CD14-positive monocyte (primary cell): ENCODE data around the gene EYS. TPM values are rescaled to one million over a fixed set of nuclear protein-coding genes. Genes with fewer than 3 reads are reported as not detected.

Experiments
- DNase-seq, 3 donors: peaks; one replicate each; pipeline ENCODE4 v3.0.0-alpha.2; 2011 to 2022
- H2AFZ ChIP-seq: 2 replicates; pipeline ENCODE4 v1.6.0; 2012; ENCODE audit warnings: mild to moderate bottlenecking, low read depth, low read length, inconsistent platforms; ENCODE audit not compliant: insufficient read depth, poor library complexity, severe bottlenecking
- H3K27ac ChIP-seq, 2 donors: 1 replicate in 1 of 2; 2 replicates in 1 of 2; pipeline ENCODE4 v1.5.1; 2012 to 2013; ENCODE audit warnings: low read length in 2 of 2, control low read depth in 1 of 2, inconsistent platforms in 1 of 2, low read depth in 1 of 2, mild to moderate bottlenecking in 1 of 2
- H3K27me3 ChIP-seq, 2 donors: one replicate each; pipeline versions ENCODE4 v1.6.0 to v1.6.1; 2011 to 2013; ENCODE audit warnings: low read length in 2 of 2; ENCODE audit not compliant: control insufficient read depth in 2 of 2, insufficient read depth in 2 of 2
- H3K36me3 ChIP-seq, 2 donors: replicated peaks in 1 of 2; 1 replicate in 1 of 2; 2 replicates in 1 of 2; pipeline versions ENCODE4 v1.5.1 to v1.6.1; 2012 to 2013; ENCODE audit warnings: low read length in 2 of 2, control low read depth in 1 of 2, inconsistent platforms in 1 of 2, mild to moderate bottlenecking in 1 of 2; ENCODE audit not compliant: insufficient read depth in 2 of 2, control insufficient read depth in 1 of 2
- H3K4me1 ChIP-seq, 2 donors: 1 replicate in 1 of 2; 2 replicates in 1 of 2; pipeline versions ENCODE4 v1.5.1 to v1.6.1; 2012 to 2013; ENCODE audit warnings: low read length in 2 of 2, control low read depth in 1 of 2, inconsistent platforms in 1 of 2, mild to moderate bottlenecking in 1 of 2, moderate library complexity in 1 of 2; ENCODE audit not compliant: insufficient read depth in 2 of 2, control insufficient read depth in 1 of 2
- H3K4me2 ChIP-seq: replicated peaks from 2 replicates; pipeline ENCODE3; 2012; ENCODE audit warnings: low read length, moderate library complexity, mild to moderate bottlenecking; ENCODE audit not compliant: poor library complexity, severe bottlenecking; ENCODE audit errors: extremely low read depth
- H3K4me3 ChIP-seq, 3 experiments: fragments of 200-600 bp in 1 of 3; sonication (generic) in 1 of 3; replicated peaks in 1 of 3; 1 replicate in 2 of 3; 2 replicates in 1 of 3; pipeline ENCODE4 v1.5.1; 2011 to 2013; ENCODE audit warnings: low read length in 3 of 3, mild to moderate bottlenecking in 3 of 3, control low read depth in 2 of 3, low read depth in 2 of 3, inconsistent platforms in 1 of 3, moderate library complexity in 1 of 3
- H3K79me2 ChIP-seq: 2 replicates; pipeline ENCODE4 v1.6.0; 2012; ENCODE audit warnings: mild to moderate bottlenecking, control low read depth, inconsistent platforms, low read length, moderate library complexity; ENCODE audit not compliant: insufficient read depth
- H3K9ac ChIP-seq: 2 replicates; pipeline ENCODE4 v1.6.0; 2017; ENCODE audit warnings: low read length, mild to moderate bottlenecking; ENCODE audit not compliant: insufficient read depth, poor library complexity, severe bottlenecking
- H3K9me3 ChIP-seq, 2 donors: replicated peaks in 1 of 2; 1 replicate in 1 of 2; 2 replicates in 1 of 2; pipeline versions ENCODE4 v1.5.1 to v1.6.1; 2012 to 2013; ENCODE audit warnings: low read length in 2 of 2, control low read depth in 1 of 2; ENCODE audit not compliant: control insufficient read depth in 1 of 2, insufficient read depth in 1 of 2
- H4K20me1 ChIP-seq: 2 replicates; pipeline ENCODE4 v1.6.0; 2012; ENCODE audit warnings: mild to moderate bottlenecking, low read length, control low read depth, moderate library complexity; ENCODE audit not compliant: insufficient read depth
- H3K27ac Mint-ChIP-seq, 7 donors: one replicate each; pipeline ENCODE4 v1.8.0; 2020; ENCODE audit warnings: mild to moderate bottlenecking in 7 of 7, mixed read lengths in 7 of 7, moderate library complexity in 6 of 7, inconsistent platforms in 2 of 7
- H3K27me3 Mint-ChIP-seq, 3 donors: one replicate each; pipeline ENCODE4 v1.8.0; 2021 to 2022; ENCODE audit warnings: low read depth in 3 of 3, mild to moderate bottlenecking in 3 of 3, mixed read lengths in 3 of 3, moderate library complexity in 3 of 3, inconsistent platforms in 1 of 3
- H3K36me3 Mint-ChIP-seq, 2 donors: one replicate each; pipeline ENCODE4 v1.8.0; 2020; ENCODE audit warnings: mixed read lengths in 2 of 2, inconsistent platforms in 1 of 2, mild to moderate bottlenecking in 1 of 2
- H3K4me1 Mint-ChIP-seq: one replicate; pipeline ENCODE4 v1.8.0; 2020; ENCODE audit warnings: mild to moderate bottlenecking, mixed read lengths
- H3K4me3 Mint-ChIP-seq, 2 donors: one replicate each; pipeline ENCODE4 v1.8.0; 2020; ENCODE audit warnings: mild to moderate bottlenecking in 2 of 2, mixed read lengths in 2 of 2, moderate library complexity in 1 of 2
- H3K9me3 Mint-ChIP-seq, 7 donors: one replicate each; pipeline ENCODE4 v1.8.0; 2020 to 2022; ENCODE audit warnings: mixed read lengths in 7 of 7, mild to moderate bottlenecking in 6 of 7, moderate library complexity in 6 of 7, inconsistent platforms in 2 of 7
- CTCF ChIP-seq: fragments of 200-600 bp; IDR thresholded peaks from one replicate; pipeline ENCODE4 v1.8.0; 2022; ENCODE audit warnings: antibody characterized with exemption, mild to moderate bottlenecking
- WGBS: methylation state at CpG from one replicate; pipeline ENCODE4 v1.1.5; 2013; ENCODE audit warnings: missing lambda C conversion rate; ENCODE audit not compliant: insufficient coverage; 5-methylcytosine and 5-hydroxymethylcytosine counted together
- intact Hi-C, 2 donors: fragments of 100-400 bp; cut with micrococcal nuclease; formaldehyde crosslinking; loops; one replicate each; pipeline versions ENCODE4 v1.15.0 to v1.15.1; 2023
- polyA plus RNA-seq, 3 donors: library from polyadenylated mRNA; depleted of rRNA in 1 of 3; unstranded in 2 of 3; stranded (reverse) in 1 of 3; fragments of 300-500 nt in 2 of 3; fragments of >200 nt in 1 of 3; fragmentation: Illumina TruSeq in 2 of 3; gene quantifications; 1 replicate in 2 of 3; 2 replicates in 1 of 3; pipeline ENCODE4 v1.2.3, GENCODE V29; 2012 to 2021

EYS gene
- polyA plus RNA-seq, 3 donors: 0.01 to 0.03 TPM; not detected in 1

DNA sequence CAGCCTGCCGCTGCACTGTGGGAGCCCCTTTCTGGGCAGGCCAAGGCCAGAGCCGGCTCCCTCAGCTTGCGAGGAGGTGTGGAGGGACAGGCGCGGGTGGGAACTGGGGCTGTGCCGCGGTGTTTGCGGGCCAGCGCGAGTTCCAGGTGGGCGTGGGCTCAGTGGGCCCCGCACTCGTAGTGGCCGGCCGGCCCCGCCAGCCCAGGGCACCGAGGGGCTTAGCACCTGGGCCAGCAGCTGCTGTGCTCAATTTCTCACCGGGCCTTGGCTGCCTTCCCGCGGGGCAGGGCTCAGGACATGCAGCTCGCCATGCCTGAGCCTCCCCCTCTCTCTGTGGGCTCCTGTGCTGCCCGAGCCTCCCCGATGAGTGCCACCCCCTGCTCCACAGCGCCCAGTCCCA lies 1683.3 kb downstream of the EYS start:
- Mint-ChIP-seq H3K27ac (no peak overlapping the region), H3K4me3 (no peak overlapping the region), H3K9me3 (peaks cover 18 to 39% (median 27%) of the 10 kb centered on the region in 7 donors), H3K4me1 (no peaks in the 10 kb centered on the region), H3K27me3 (peaks cover 0 to 1% (median 0%) of the 10 kb centered on the region in 3 donors), H3K36me3 (no peaks in the 10 kb centered on the region)
- H3K4me3 ChIP-seq: no peak overlapping the region
- TF ChIP-seq CTCF: no peak
- no peaks in the 10 kb centered on the region for H3K36me3 ChIP-seq
- H4K20me1 ChIP-seq: no peaks in the 10 kb centered on the region
- WGBS: 92% methylated on average over 21 of the region's 24 CpGs
- no peak overlapping the region for H3K4me2 ChIP-seq
- no peaks in the 10 kb centered on the region for H3K27me3 ChIP-seq
- H3K27ac ChIP-seq: no peak overlapping the region
- no peak for DNase-seq
- H3K9me3 ChIP-seq: peaks cover 18 to 24% of the 10 kb centered on the region in 2 donors
- no peaks in the 10 kb centered on the region for H3K79me2 ChIP-seq
- intact Hi-C loops: no loop called here
- H3K9ac ChIP-seq: no peak overlapping the region
- H3K4me1 ChIP-seq: no peaks in the 10 kb centered on the region
- H2AFZ ChIP-seq: no peak overlapping the region

GRCh38 chr6:64014595-64014994 lies 1692.4 kb downstream of the EYS start:
- TF ChIP-seq CTCF: no peak
- peaks cover 0 to 8% (median 2%) of the 10 kb centered on the region in 7 donors for H3K9me3 Mint-ChIP-seq

More at GRCh38 chr6:64014595-64014994, 1692.4 kb downstream of the EYS start:
- H3K36me3 Mint-ChIP-seq: no peaks in the 10 kb centered on the region
- Histone ChIP-seq H3K9ac (no peak overlapping the region), H3K9me3 (no peaks in the 10 kb centered on the region), H3K4me2 (no peak overlapping the region), H3K4me1 (no peaks in the 10 kb centered on the region), H2AFZ (no peak overlapping the region), H3K27ac (no peak overlapping the region), H3K4me3 (no peak overlapping the region), H3K79me2 (no peaks in the 10 kb centered on the region), H4K20me1 (no peaks in the 10 kb centered on the region), H3K27me3 (no peaks in the 10 kb centered on the region), H3K36me3 (no peaks in the 10 kb centered on the region)
- H3K27ac Mint-ChIP-seq: no peak overlapping the region
- intact Hi-C loops: no loop called here
- no peak for DNase-seq
- no peak overlapping the region for H3K4me3 Mint-ChIP-seq
- H3K4me1 Mint-ChIP-seq: no peaks in the 10 kb centered on the region
- no peaks in the 10 kb centered on the region for H3K27me3 Mint-ChIP-seq
